MCF 10A (cell line): Measurements from ENCODE around the gene NSUN3. TPM values are rescaled to one million over a fixed set of nuclear protein-coding genes. Genes with fewer than 3 reads are reported as not detected.
A peak's percentile ranks its signal among the peaks of the same experiment; 100 is the strongest.
"Not testable (repeated sequence)": the region's sequence is repeated elsewhere in the genome, so short reads cannot be mapped to it uniquely, and the experiment has no call there.

Source experiments
- BruUV-seq: library from RNA; stranded (reverse); fragments of 400-500 nt; replicated peaks from 2 replicates; lab custom pipeline; 2021; lab: Mats Ljungman, UMichigan
- CTCF ChIA-PET: fragments of 300-600 bp; sonication (Branson Sonifier 250); formaldehyde crosslinking; extraction: SDS; loops from one replicate; lab custom pipeline; 2021; ENCODE audit warnings: antibody characterized with exemption, inconsistent platforms; lab: Yijun Ruan, JAX
- POLR2A ChIA-PET: fragments of 300-600, 350-650 bp; sonication (Branson Sonifier 250); formaldehyde crosslinking; extraction: SDS; loops from one replicate; lab custom pipeline; 2020; ENCODE audit warnings: antibody characterized with exemption, inconsistent platforms; lab: Yijun Ruan, JAX
- DNase-seq: peaks from one replicate; pipeline ENCODE4 v3.0.0-alpha.2; 2018; ENCODE audit not compliant: unreplicated experiment
- H3K27ac Mint-ChIP-seq: one replicate; pipeline ENCODE4 v1.8.0; 2022; ENCODE audit warnings: mild to moderate bottlenecking, low read depth, mixed read lengths; ENCODE audit not compliant: unreplicated experiment
- H3K27me3 Mint-ChIP-seq: one replicate; pipeline ENCODE4 v1.8.0; 2022; ENCODE audit warnings: mixed read lengths; ENCODE audit not compliant: insufficient read depth, unreplicated experiment
- H3K36me3 Mint-ChIP-seq: one replicate; pipeline ENCODE4 v1.8.0; 2022; ENCODE audit warnings: mild to moderate bottlenecking, moderate library complexity, mixed read lengths; ENCODE audit not compliant: insufficient read depth, unreplicated experiment
- H3K4me1 Mint-ChIP-seq: one replicate; pipeline ENCODE4 v1.8.0; 2022; ENCODE audit warnings: mixed read lengths; ENCODE audit not compliant: insufficient read depth, unreplicated experiment
- H3K4me3 Mint-ChIP-seq: one replicate; pipeline ENCODE4 v1.8.0; 2022; ENCODE audit warnings: mild to moderate bottlenecking, moderate library complexity, mixed read lengths; ENCODE audit not compliant: unreplicated experiment
- H3K9me3 Mint-ChIP-seq: one replicate; pipeline ENCODE4 v1.8.0; 2022; ENCODE audit warnings: mixed read lengths; ENCODE audit not compliant: unreplicated experiment
- CTCF ChIP-seq: fragments of 200-600 bp; IDR thresholded peaks from one replicate; pipeline ENCODE4 v1.8.0; 2022; ENCODE audit warnings: antibody characterized with exemption, mild to moderate bottlenecking; ENCODE audit not compliant: unreplicated experiment
- intact Hi-C: fragments of 100-400 bp; cut with micrococcal nuclease; formaldehyde crosslinking; loops from 2 replicates; pipeline ENCODE4 v1.14.1; 2022
- total RNA-seq: library from RNA; stranded (reverse); gene quantifications from 2 replicates; pipeline ENCODE4 v1.2.3, GENCODE V29; 2022

The NSUN3 gene
- total RNA-seq, 1 experiment from 2014 or later, result 13.0 TPM

- Mint-ChIP-seq H3K9me3 (no peaks in the 10 kb centered on the region), H3K4me1 (no peaks in the 10 kb centered on the region), H3K27ac (no peak overlapping the region), H3K27me3 (no peaks in the 10 kb centered on the region), H3K36me3 (peaks cover 20% of the 10 kb centered on the region), H3K4me3 (no peak overlapping the region)
- no TSS peak for BruUV-seq
- DNase-seq, result peak; percentile 59
- intact Hi-C loops, result no loop called here
- ChIA-PET POLR2A (interaction anchor here (0.7 to 2.1 kb wide), 3 partner anchors 14 to 32 kb away, joined by 3 to 9 read pairs (median 4); partner anchors contain the start of genes DHFR2 and NSUN3), CTCF (interaction anchor here (0.6 to 1.6 kb wide), 7 partner anchors 10 to 133 kb away, joined by 3 to 6 read pairs (median 3); no protein-coding TSS in a partner anchor)
- TF ChIP-seq CTCF, result peak; percentile 48
Measured at GRCh38 chr3:94036909-94037507, 25.9 kb upstream of the NSUN3 start.

GRCh38 chr3:94043285-94043684, 19.6 kb upstream of the NSUN3 start:
- ChIA-PET POLR2A (no interaction called here), CTCF (no interaction called here)
- BruUV-seq, result no TSS peak
- no peaks in the 10 kb centered on the region for H3K27me3 Mint-ChIP-seq
- intact Hi-C loops, result no loop called here
- DNase-seq, result no peak
- H3K4me3 Mint-ChIP-seq, result no peak overlapping the region
- no peak overlapping the region for H3K27ac Mint-ChIP-seq
- no peaks in the 10 kb centered on the region for H3K4me1 Mint-ChIP-seq
- TF ChIP-seq CTCF, result no peak
- H3K9me3 Mint-ChIP-seq, result no peaks in the 10 kb centered on the region
- peaks cover 28% of the 10 kb centered on the region for H3K36me3 Mint-ChIP-seq

GRCh38 chr3:94044100-94044936, 18.5 kb upstream of the NSUN3 start:
- H3K27me3 Mint-ChIP-seq, H3K27ac Mint-ChIP-seq, intact Hi-C loops, DNase-seq, POLR2A ChIA-PET, CTCF ChIA-PET, BruUV-seq, H3K4me1 Mint-ChIP-seq, H3K9me3 Mint-ChIP-seq, H3K4me3 Mint-ChIP-seq: not testable (repeated sequence)
- peaks cover 28% of the 10 kb centered on the region for H3K36me3 Mint-ChIP-seq

GRCh38 chr3:94046533-94046932, 16.3 kb upstream of the NSUN3 start:
- Mint-ChIP-seq H3K27me3 (no peaks in the 10 kb centered on the region), H3K36me3 (peaks cover 16% of the 10 kb centered on the region), H3K4me3 (no peak overlapping the region), H3K9me3 (no peaks in the 10 kb centered on the region), H3K27ac (no peak overlapping the region), H3K4me1 (no peaks in the 10 kb centered on the region)
- DNase-seq, result no peak
- CTCF ChIA-PET, result no interaction called here
- TF ChIP-seq CTCF, result no peak
- intact Hi-C loops, result no loop called here
- no TSS peak for BruUV-seq
- POLR2A ChIA-PET, result no interaction called here
